ENCODE measurements around the gene MRPS23. TPM values are rescaled to one million over a fixed set of nuclear protein-coding genes. Genes with fewer than 3 reads are reported as not detected.

Gene MRPS23
- total and polyA plus RNA-seq, 2 of the 13 experiments (the other 11 are each of a cell fraction or from before 2014, with no cell fraction given), result 63.2 to 181 TPM

DNA sequence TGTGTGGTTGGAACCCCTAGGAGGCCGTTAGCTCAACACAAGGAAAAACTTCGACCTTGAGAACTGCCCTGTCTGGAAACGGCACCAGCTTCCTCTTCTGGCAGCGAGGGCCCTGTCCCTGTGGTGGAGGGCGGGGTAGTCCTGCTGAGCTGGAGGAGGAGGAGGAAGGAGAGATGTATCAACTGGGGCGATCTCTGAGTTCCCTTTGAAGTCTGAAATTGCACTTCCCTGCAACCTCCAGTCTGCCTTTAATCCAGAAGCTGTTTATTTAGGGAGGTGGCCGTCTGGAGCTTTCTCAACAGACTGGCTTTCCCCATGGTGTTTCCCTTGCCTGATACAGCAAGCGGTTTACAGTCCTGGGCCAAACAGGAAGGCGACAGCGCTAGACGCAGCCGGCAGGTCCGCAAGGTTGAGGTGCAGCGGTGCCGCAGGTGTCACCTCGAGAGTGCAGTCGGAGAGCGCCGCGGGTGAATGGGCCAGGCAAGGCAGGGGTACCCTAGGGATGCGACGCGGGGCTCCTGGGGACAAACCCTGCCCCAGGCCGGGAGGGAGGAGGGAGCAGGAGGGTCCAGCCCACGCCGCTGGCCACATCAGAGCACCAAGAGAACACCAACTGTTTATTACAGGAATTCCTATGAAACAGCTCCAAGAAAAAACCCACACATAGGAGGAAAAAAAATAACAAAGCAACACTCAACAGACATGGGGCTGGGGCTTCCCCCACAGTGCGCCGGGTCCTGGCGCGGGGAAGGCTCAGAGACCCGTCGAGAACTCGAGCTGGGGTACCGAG lies 11.4 kb upstream of the MRPS23 start (continued):
- no peak for TF ChIP-seq ZNF333 (CRISPR knock-in tag; IDR thresholded peaks at IDR 0.05; ENCODE audit: borderline replicate concordance)
- TF ChIP-seq MATR3 (CRISPR knock-in tag; IDR thresholded peaks at IDR 0.05), result 0 out of 2 replicates have a peak, but pooled peaks have one; percentile 67
- TF ChIP-seq ZMYM4 (CRISPR knock-in tag; IDR thresholded peaks at IDR 0.05), result no peak; the same call in 1 of the 2 replicates
- peak; percentile 57; the same call in 1 of the 2 replicates for TF ChIP-seq ZNF124 (CRISPR knock-in tag; IDR thresholded peaks at IDR 0.05)
- TF ChIP-seq PAX8 (CRISPR knock-in tag; IDR thresholded peaks at IDR 0.05; ENCODE audit: borderline replicate concordance), result no peak
- no peak; the same call in 1 of the 2 replicates for TF ChIP-seq ZMAT3 (CRISPR knock-in tag; conservative IDR thresholded peaks at IDR 0.05)
- no peak for TF ChIP-seq ZNF644 (CRISPR knock-in tag; IDR thresholded peaks at IDR 0.05; ENCODE audit: low read depth)
- no peak for TF ChIP-seq ZNF264 (CRISPR knock-in tag; IDR thresholded peaks at IDR 0.05)
- 0 out of 2 replicates have a peak, but pooled peaks have one; percentile 57 for TF ChIP-seq ZMYM2 (CRISPR knock-in tag; IDR thresholded peaks at IDR 0.05)
- no peak for TF ChIP-seq HCFC1 (IDR thresholded peaks at IDR 0.05; ENCODE audit: low read depth, low read length)
- no peak for TF ChIP-seq ZNF615 (CRISPR knock-in tag; IDR thresholded peaks at IDR 0.05; ENCODE audit: borderline replicate concordance)
- TF ChIP-seq YEATS4 (CRISPR knock-in tag; IDR thresholded peaks at IDR 0.05; ENCODE audit: borderline replicate concordance), result no peak
- no peak for TF ChIP-seq NFIC (IDR thresholded peaks at IDR 0.05; ENCODE audit: low read length)
- TF ChIP-seq, protein P1, sequence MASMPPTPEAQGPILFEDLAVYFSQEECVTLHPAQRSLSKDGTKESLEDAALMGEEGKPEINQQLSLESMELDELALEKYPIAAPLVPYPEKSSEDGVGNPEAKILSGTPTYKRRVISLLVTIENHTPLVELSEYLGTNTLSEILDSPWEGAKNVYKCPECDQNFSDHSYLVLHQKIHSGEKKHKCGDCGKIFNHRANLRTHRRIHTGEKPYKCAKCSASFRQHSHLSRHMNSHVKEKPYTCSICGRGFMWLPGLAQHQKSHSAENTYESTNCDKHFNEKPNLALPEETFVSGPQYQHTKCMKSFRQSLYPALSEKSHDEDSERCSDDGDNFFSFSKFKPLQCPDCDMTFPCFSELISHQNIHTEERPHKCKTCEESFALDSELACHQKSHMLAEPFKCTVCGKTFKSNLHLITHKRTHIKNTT (CRISPR knock-in tag; IDR thresholded peaks at IDR 0.05), result no peak
- TF ChIP-seq, protein P2, sequence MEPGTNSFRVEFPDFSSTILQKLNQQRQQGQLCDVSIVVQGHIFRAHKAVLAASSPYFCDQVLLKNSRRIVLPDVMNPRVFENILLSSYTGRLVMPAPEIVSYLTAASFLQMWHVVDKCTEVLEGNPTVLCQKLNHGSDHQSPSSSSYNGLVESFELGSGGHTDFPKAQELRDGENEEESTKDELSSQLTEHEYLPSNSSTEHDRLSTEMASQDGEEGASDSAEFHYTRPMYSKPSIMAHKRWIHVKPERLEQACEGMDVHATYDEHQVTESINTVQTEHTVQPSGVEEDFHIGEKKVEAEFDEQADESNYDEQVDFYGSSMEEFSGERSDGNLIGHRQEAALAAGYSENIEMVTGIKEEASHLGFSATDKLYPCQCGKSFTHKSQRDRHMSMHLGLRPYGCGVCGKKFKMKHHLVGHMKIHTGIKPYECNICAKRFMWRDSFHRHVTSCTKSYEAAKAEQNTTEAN (CRISPR knock-in tag; conservative IDR thresholded peaks at IDR 0.05), result no peak
- no peak for TF ChIP-seq ZNF546 (CRISPR knock-in tag; conservative IDR thresholded peaks at IDR 0.05)
- TF ChIP-seq SNAPC4 (CRISPR knock-in tag; IDR thresholded peaks at IDR 0.05), result peak; percentile 52; the same call in 1 of the 2 replicates
- no peak for TF ChIP-seq ZNF879 (CRISPR knock-in tag; IDR thresholded peaks at IDR 0.05)
- TF ChIP-seq UBTF (CRISPR knock-in tag; IDR thresholded peaks at IDR 0.05), result no peak
- TF ChIP-seq ZNF296 (CRISPR knock-in tag; conservative IDR thresholded peaks at IDR 0.05), result peak; percentile 19; the same call in 1 of the 2 replicates
- no peak for TF ChIP-seq ZSCAN20 (CRISPR knock-in tag; IDR thresholded peaks at IDR 0.05; ENCODE audit: borderline replicate concordance)

Data from HepG2 (cell line).